Epithelial cell of esophagus (primary cell): Measurements from ENCODE around the gene LIPC.
"Not testable (repeated sequence)": the region's sequence is repeated elsewhere in the genome, so short reads cannot be mapped to it uniquely, and the experiment has no call there.

Experiments used
- DNase-seq: peaks from one replicate; pipeline ENCODE4 v3.0.0; 2010; ENCODE audit warnings: low read depth
- H3K4me3 ChIP-seq: 2 replicates; pipeline ENCODE4 v1.5.1; 2011; ENCODE audit warnings: mild to moderate bottlenecking, low read length, control low read depth
- CTCF ChIP-seq: IDR thresholded peaks from 2 replicates; pipeline ENCODE4 v1.5.1; 2011; ENCODE audit warnings: low read depth, mild to moderate bottlenecking, low read length, control low read depth, inconsistent platforms; ENCODE audit not compliant: insufficient read depth; ENCODE audit errors: missing control alignments

LIPC gene

GRCh38 chr15:58598829-58599210, 167.0 kb downstream of the LIPC start:
- no peak overlapping the region for H3K4me3 ChIP-seq
- no peak for TF ChIP-seq CTCF

GRCh38 chr15:58602823-58603222, 171.0 kb downstream of the LIPC start:
- H3K4me3 ChIP-seq = no peak overlapping the region
- TF ChIP-seq CTCF = no peak
- no peak for DNase-seq

More at GRCh38 chr15:58598829-58599210, 167.0 kb downstream of the LIPC start:
- DNase-seq = no peak

- H3K4me3 ChIP-seq, DNase-seq: not testable (repeated sequence)
Measured at GRCh38 chr15:58603927-58604326, 172.1 kb downstream of the LIPC start.

- H3K4me3 ChIP-seq = no peak overlapping the region
- DNase-seq = peak; percentile 68
- TF ChIP-seq CTCF = no peak
Measured at GRCh38 chr15:58604455-58604923, 172.7 kb downstream of the LIPC start.

- H3K4me3 ChIP-seq = no peak overlapping the region
- no peak for TF ChIP-seq CTCF
- no peak for DNase-seq
Measured at GRCh38 chr15:58605931-58606530, 174.2 kb downstream of the LIPC start.

GRCh38 chr15:58606577-58607080, 174.8 kb downstream of the LIPC start:
- DNase-seq = no peak
- H3K4me3 ChIP-seq = no peak overlapping the region
- no peak for TF ChIP-seq CTCF

GRCh38 chr15:58608129-58608590, 176.4 kb downstream of the LIPC start:
- H3K4me3 ChIP-seq = no peak overlapping the region
- TF ChIP-seq CTCF = no peak
- peak; percentile 8 for DNase-seq
